Heart left ventricle (tissue), 13 donors: ENCODE results near the gene ZNRF4.

Source experiments
- POLR2A ChIP-seq, 2 donors: fragments of 450-650 bp; IDR thresholded peaks; one replicate each; pipeline ENCODE4 v1.6.1; 2017; ENCODE audit warnings: antibody characterized with exemption in 2 of 2, mild to moderate bottlenecking in 2 of 2, moderate library complexity in 2 of 2
- TF ChIP-seq, protein P1 (sequence below), 12 donors: fragments of 200-600 bp; sonication (generic) in 4 of 12; IDR thresholded peaks; one replicate each; pipeline versions ENCODE4 v1.5.0 to v1.8.0; 2018 to 2022; ENCODE audit warnings: antibody characterized with exemption in 12 of 12, mild to moderate bottlenecking in 5 of 12
- donor health status: ischemic (EF 13 %, LVEDD 7.1; RV severe dilation, severe dysfunction).
- donor health status: DM: no; HTN: yes; CAD: no.
- donor health status: DM: no; HTN: no; CAD: no.
- donor health status: ischemic (EF 25% LVEDD 6.9; RV normal size, moderate dysfunction).
- donor health status: ischemic (EF 25% LVEDD 5.7; RV mildly dilated, moderate dysfunction).
- donor health status: ischemic (EF 35%, LVEDD 5.7; RV mildly dilated, moderate dysfunction).
- donor health status: nonischemic (EF 11% LVEDD 7.7; RV severe dilation, severe dysfunction).
- donor health status: DM: yes; HTN: yes; CAD: no.
- donor health status: PGD.
- donor health status: ischemic (EF 29% LVEDD 5.4; RV normal size, mild dysfunction).
- donor health status: nonischemic (EF 23%, LVEDD 6.1; RV moderate dilation, normal function).

DNA sequence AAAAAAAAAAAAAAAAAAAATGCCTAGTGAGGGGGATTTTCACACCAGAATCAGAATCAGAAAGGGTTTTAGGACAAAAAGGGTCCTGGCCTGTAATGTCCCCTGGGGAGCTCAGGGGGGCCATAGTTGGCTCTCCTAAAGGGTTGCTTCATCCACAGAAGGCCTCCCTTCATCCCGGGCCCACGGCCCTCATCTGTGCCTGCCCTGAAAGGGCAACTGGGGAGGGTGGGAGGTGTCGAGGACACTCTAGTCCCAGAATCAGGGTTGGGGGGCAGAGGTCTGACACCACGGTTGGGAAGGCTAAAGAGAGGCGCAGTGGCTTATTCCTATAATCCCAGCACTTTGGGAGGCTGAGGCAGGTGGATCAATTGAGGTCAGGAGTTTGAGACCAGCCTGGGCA, 22.5 kb upstream of the ZNRF4 start:
- TF ChIP-seq, protein P1, sequence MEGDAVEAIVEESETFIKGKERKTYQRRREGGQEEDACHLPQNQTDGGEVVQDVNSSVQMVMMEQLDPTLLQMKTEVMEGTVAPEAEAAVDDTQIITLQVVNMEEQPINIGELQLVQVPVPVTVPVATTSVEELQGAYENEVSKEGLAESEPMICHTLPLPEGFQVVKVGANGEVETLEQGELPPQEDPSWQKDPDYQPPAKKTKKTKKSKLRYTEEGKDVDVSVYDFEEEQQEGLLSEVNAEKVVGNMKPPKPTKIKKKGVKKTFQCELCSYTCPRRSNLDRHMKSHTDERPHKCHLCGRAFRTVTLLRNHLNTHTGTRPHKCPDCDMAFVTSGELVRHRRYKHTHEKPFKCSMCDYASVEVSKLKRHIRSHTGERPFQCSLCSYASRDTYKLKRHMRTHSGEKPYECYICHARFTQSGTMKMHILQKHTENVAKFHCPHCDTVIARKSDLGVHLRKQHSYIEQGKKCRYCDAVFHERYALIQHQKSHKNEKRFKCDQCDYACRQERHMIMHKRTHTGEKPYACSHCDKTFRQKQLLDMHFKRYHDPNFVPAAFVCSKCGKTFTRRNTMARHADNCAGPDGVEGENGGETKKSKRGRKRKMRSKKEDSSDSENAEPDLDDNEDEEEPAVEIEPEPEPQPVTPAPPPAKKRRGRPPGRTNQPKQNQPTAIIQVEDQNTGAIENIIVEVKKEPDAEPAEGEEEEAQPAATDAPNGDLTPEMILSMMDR (IDR thresholded peaks at IDR 0.05): no peak
- no peak for TF ChIP-seq POLR2A (IDR thresholded peaks at IDR 0.05)
